GM23338 (cell line): ENCODE measurements around the gene RAB37. TPM values are rescaled to one million over a fixed set of nuclear protein-coding genes. Genes with fewer than 3 reads are reported as not detected.

Experiments
- ATAC-seq: fragments of 200-7000 bp; cut with Tn5 transposase; 3 replicates; pipeline ENCODE4 v1.9.1; 2020
- DNase-seq: peaks from one replicate; pipeline ENCODE4 v3.0.0-alpha.2; 2015; ENCODE audit warnings: low spot score
- H2AFZ ChIP-seq: fragments of 200-600 bp; sonication (generic); 2 replicates; pipeline ENCODE4 v1.8.0; 2016; ENCODE audit warnings: antibody characterized with exemption, mild to moderate bottlenecking, moderate library complexity
- H3F3A ChIP-seq: fragments of 200-600 bp; sonication (generic); replicated peaks from 2 replicates; pipeline ENCODE4 v1.8.0; 2017; ENCODE audit warnings: antibody characterized with exemption, mixed run types, low read depth
- H3K27ac ChIP-seq: fragments of 200-600 bp; sonication (generic); 2 replicates; pipeline ENCODE4 v1.6.1; 2016; ENCODE audit warnings: low read depth
- H3K27me3 ChIP-seq: fragments of 200-600 bp; sonication (generic); 2 replicates; pipeline ENCODE4 v1.8.0; 2016; ENCODE audit warnings: mild to moderate bottlenecking, mixed run types, moderate library complexity; ENCODE audit not compliant: insufficient read depth
- H3K36me3 ChIP-seq: fragments of 200-600 bp; sonication (generic); 2 replicates; pipeline ENCODE4 v1.8.0; 2016; ENCODE audit warnings: mild to moderate bottlenecking; ENCODE audit not compliant: insufficient read depth
- H3K4me1 ChIP-seq: fragments of 200-600 bp; sonication (generic); 2 replicates; pipeline ENCODE4 v1.8.0; 2016; ENCODE audit warnings: mild to moderate bottlenecking, moderate library complexity; ENCODE audit not compliant: insufficient read depth
- H3K4me2 ChIP-seq: fragments of 200-600 bp; sonication (generic); 2 replicates; pipeline ENCODE4 v1.7.1; 2017; ENCODE audit warnings: mixed run types
- H3K4me3 ChIP-seq: fragments of 200-600 bp; sonication (generic); 2 replicates; pipeline ENCODE4 v1.6.1; 2016; ENCODE audit warnings: mixed run types
- H3K79me2 ChIP-seq: fragments of 200-600 bp; sonication (generic); replicated peaks from 2 replicates; pipeline ENCODE4 v1.8.0; 2017; ENCODE audit warnings: mild to moderate bottlenecking; ENCODE audit not compliant: insufficient read depth
- H3K9me2 ChIP-seq: fragments of 200-600 bp; sonication (generic); 2 replicates; pipeline ENCODE4 v1.8.0; 2017; ENCODE audit not compliant: insufficient read depth
- H4K20me1 ChIP-seq: fragments of 200-600 bp; sonication (generic); replicated peaks from 2 replicates; pipeline ENCODE4 v1.8.0; 2017; ENCODE audit warnings: mild to moderate bottlenecking; ENCODE audit not compliant: insufficient read depth
- H3K27ac Mint-ChIP-seq: 2 replicates; pipeline ENCODE4 v1.8.0; 2020; ENCODE audit warnings: inconsistent platforms, mild to moderate bottlenecking, moderate library complexity, mixed read lengths
- H3K27me3 Mint-ChIP-seq: 3 replicates; pipeline ENCODE4 v1.8.0; 2022; ENCODE audit warnings: low read depth, mild to moderate bottlenecking, moderate library complexity, mixed read lengths, inconsistent platforms; ENCODE audit not compliant: insufficient read depth, poor library complexity
- H3K36me3 Mint-ChIP-seq: 3 replicates; pipeline ENCODE4 v1.8.0; 2021; ENCODE audit warnings: low read depth, mild to moderate bottlenecking, inconsistent platforms, moderate library complexity, mixed read lengths
- H3K4me1 Mint-ChIP-seq: 3 replicates; pipeline ENCODE4 v1.8.0; 2020; ENCODE audit warnings: mild to moderate bottlenecking, inconsistent platforms, mixed read lengths
- H3K4me3 Mint-ChIP-seq: 3 replicates; pipeline ENCODE4 v1.8.0; 2021; ENCODE audit warnings: moderate library complexity, mild to moderate bottlenecking, inconsistent platforms, mixed read lengths
- H3K9me3 Mint-ChIP-seq: 3 replicates; pipeline ENCODE4 v1.8.0; 2020; ENCODE audit warnings: moderate library complexity, mild to moderate bottlenecking, inconsistent platforms, mixed read lengths
- EZH2 ChIP-seq: fragments of 200-600 bp; sonication (generic); IDR thresholded peaks from one replicate; pipeline ENCODE4 v1.8.0; 2017; ENCODE audit warnings: antibody characterized with exemption, mild to moderate bottlenecking, low read depth; ENCODE audit not compliant: unreplicated experiment
- JUNB ChIP-seq: IDR thresholded peaks from one replicate; pipeline ENCODE4 v1.6.1; 2016; ENCODE audit warnings: antibody characterized with exemption; ENCODE audit not compliant: unreplicated experiment
- NANOG ChIP-seq: IDR thresholded peaks from 2 replicates; pipeline ENCODE4 v1.6.1; 2016; ENCODE audit warnings: antibody characterized with exemption, borderline replicate concordance
- POLR2AphosphoS5 ChIP-seq: IDR thresholded peaks from 2 replicates; pipeline ENCODE4 v1.6.1; 2016; ENCODE audit warnings: antibody characterized with exemption, low read depth
- STAT1 ChIP-seq: IDR thresholded peaks from one replicate; pipeline ENCODE4 v1.6.1; 2016; ENCODE audit warnings: antibody characterized with exemption; ENCODE audit not compliant: unreplicated experiment
- polyA plus RNA-seq: library from polyadenylated mRNA; unstranded; fragments of >200 nt; fragmentation: Nextera tagmentation; extraction: Ambion mirVana; gene quantifications from 2 replicates; pipeline ENCODE4 v1.2.1, GENCODE V29; 2016
- total RNA-seq: library from RNA; depleted of rRNA; stranded (reverse); fragments of >200 nt; shearing (Covaris generic); gene quantifications from 2 replicates; pipeline ENCODE4 v1.2.3, GENCODE V29; 2014
- TF ChIP-seq, protein P1 (sequence below), 2 experiments: fragments of 200-600 bp in 1 of 2; sonication (generic) in 1 of 2; conservative IDR thresholded peaks; 2 replicates each; pipeline versions ENCODE4 v1.5.1 to v1.6.1; 2016 to 2017; ENCODE audit warnings: antibody characterized with exemption in 2 of 2, low read depth in 2 of 2, mild to moderate bottlenecking in 2 of 2, moderate library complexity in 1 of 2
- TF ChIP-seq, protein P2 (sequence below): IDR thresholded peaks from 2 replicates; pipeline ENCODE4 v1.6.1; 2016; ENCODE audit warnings: antibody characterized with exemption
- TF ChIP-seq, protein P3 (sequence below): IDR thresholded peaks from one replicate; pipeline ENCODE4 v1.6.1; 2018; ENCODE audit warnings: antibody characterized with exemption; ENCODE audit not compliant: unreplicated experiment

Gene RAB37
- total and polyA plus RNA-seq, 2 experiments from 2014 or later: 3.3 to 5.2 TPM

DNA sequence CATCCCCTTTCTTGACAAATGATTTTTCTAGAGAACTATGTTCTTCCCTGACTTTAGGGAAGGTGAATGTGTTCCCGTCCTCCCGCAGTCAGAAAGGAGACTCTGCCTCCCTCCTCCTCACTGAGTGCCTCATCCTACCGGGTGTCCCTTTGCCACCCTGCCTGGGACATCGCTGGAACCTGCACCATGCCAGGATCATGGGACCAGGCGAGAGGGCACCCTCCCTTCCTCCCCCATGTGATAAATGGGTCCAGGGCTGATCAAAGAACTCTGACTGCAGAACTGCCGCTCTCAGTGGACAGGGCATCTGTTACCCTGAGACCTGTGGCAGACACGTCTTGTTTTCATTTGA is 31.7 kb downstream of the RAB37 start:
- peaks cover 51% of the 10 kb centered on the region for H3K36me3 Mint-ChIP-seq
- H3K27ac Mint-ChIP-seq: peak overlapping the region; percentile 58; the same call in 1 of the 2 replicates
- H4K20me1 ChIP-seq: peaks cover 15% of the 10 kb centered on the region; the same call in 1 of the 2 replicates
- no peaks in the 10 kb centered on the region for H3K9me2 ChIP-seq
- H3K4me2 ChIP-seq: no peak overlapping the region
- H3K4me3 Mint-ChIP-seq: no peak overlapping the region
- H3K9me3 Mint-ChIP-seq: no peaks in the 10 kb centered on the region
- H3K36me3 ChIP-seq: peaks cover 8% of the 10 kb centered on the region
- TF ChIP-seq, protein P1, sequence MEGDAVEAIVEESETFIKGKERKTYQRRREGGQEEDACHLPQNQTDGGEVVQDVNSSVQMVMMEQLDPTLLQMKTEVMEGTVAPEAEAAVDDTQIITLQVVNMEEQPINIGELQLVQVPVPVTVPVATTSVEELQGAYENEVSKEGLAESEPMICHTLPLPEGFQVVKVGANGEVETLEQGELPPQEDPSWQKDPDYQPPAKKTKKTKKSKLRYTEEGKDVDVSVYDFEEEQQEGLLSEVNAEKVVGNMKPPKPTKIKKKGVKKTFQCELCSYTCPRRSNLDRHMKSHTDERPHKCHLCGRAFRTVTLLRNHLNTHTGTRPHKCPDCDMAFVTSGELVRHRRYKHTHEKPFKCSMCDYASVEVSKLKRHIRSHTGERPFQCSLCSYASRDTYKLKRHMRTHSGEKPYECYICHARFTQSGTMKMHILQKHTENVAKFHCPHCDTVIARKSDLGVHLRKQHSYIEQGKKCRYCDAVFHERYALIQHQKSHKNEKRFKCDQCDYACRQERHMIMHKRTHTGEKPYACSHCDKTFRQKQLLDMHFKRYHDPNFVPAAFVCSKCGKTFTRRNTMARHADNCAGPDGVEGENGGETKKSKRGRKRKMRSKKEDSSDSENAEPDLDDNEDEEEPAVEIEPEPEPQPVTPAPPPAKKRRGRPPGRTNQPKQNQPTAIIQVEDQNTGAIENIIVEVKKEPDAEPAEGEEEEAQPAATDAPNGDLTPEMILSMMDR (conservative IDR thresholded peaks at IDR 0.05; ENCODE audit: low read depth in 2 of 2): no peak
- TF ChIP-seq JUNB (no peak), NANOG (no peak), POLR2AphosphoS5 (peak; percentile 32; the same call in 1 of the 2 replicates), EZH2 (no peak)
- TF ChIP-seq, protein P2, sequence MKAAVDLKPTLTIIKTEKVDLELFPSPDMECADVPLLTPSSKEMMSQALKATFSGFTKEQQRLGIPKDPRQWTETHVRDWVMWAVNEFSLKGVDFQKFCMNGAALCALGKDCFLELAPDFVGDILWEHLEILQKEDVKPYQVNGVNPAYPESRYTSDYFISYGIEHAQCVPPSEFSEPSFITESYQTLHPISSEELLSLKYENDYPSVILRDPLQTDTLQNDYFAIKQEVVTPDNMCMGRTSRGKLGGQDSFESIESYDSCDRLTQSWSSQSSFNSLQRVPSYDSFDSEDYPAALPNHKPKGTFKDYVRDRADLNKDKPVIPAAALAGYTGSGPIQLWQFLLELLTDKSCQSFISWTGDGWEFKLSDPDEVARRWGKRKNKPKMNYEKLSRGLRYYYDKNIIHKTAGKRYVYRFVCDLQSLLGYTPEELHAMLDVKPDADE: no peak
- TF ChIP-seq, protein P3, sequence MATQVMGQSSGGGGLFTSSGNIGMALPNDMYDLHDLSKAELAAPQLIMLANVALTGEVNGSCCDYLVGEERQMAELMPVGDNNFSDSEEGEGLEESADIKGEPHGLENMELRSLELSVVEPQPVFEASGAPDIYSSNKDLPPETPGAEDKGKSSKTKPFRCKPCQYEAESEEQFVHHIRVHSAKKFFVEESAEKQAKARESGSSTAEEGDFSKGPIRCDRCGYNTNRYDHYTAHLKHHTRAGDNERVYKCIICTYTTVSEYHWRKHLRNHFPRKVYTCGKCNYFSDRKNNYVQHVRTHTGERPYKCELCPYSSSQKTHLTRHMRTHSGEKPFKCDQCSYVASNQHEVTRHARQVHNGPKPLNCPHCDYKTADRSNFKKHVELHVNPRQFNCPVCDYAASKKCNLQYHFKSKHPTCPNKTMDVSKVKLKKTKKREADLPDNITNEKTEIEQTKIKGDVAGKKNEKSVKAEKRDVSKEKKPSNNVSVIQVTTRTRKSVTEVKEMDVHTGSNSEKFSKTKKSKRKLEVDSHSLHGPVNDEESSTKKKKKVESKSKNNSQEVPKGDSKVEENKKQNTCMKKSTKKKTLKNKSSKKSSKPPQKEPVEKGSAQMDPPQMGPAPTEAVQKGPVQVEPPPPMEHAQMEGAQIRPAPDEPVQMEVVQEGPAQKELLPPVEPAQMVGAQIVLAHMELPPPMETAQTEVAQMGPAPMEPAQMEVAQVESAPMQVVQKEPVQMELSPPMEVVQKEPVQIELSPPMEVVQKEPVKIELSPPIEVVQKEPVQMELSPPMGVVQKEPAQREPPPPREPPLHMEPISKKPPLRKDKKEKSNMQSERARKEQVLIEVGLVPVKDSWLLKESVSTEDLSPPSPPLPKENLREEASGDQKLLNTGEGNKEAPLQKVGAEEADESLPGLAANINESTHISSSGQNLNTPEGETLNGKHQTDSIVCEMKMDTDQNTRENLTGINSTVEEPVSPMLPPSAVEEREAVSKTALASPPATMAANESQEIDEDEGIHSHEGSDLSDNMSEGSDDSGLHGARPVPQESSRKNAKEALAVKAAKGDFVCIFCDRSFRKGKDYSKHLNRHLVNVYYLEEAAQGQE: no peak
- no peaks in the 10 kb centered on the region for H3K27me3 ChIP-seq
- H3K27me3 Mint-ChIP-seq: peaks cover 22% of the 10 kb centered on the region
- no peak overlapping the region for H3K4me3 ChIP-seq
- H2AFZ ChIP-seq: no peak overlapping the region
- no peaks in the 10 kb centered on the region for H3K79me2 ChIP-seq
- ATAC-seq: no peak
- peaks cover 10% of the 10 kb centered on the region; the same call in 2 of the 3 replicates for H3K4me1 Mint-ChIP-seq
- no peak for DNase-seq
- 0 out of 2 replicates have a peak, but pooled peaks cover 3% of the 10 kb centered on the region for H3F3A ChIP-seq
- H3K27ac ChIP-seq: no peak overlapping the region
- no peaks in the 10 kb centered on the region for H3K4me1 ChIP-seq

DNA sequence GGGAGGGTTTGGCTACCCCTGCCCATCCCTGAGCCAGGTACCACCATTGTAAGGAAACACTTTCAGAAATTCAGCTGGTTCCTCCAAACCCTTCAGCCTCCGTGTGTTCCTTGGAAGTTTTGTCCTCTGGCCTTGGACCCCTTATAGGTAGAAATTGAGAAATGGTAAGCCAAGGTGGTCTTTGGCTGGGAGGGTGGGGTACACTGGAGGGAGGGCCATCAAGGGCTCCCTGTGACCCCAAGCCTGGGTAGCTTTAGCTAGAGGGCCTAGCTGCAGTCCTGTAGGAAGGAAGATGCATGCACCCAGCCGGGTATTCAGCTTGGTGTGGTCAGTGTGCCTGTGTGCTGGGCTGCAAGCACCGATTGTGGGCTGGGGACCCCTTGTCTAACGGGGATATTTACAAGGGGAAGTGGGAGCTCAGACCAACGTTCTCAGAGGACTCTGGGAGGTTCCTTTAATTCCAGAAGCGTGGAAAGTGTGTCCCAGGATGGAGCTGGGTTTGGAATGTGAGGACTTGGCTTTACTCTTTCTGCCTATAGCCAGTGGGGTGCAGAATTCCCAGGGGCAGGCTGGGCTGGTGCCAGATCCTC is 32.3 kb downstream of the RAB37 start:
- no peak for ATAC-seq
- Mint-ChIP-seq H3K4me3 (no peak overlapping the region), H3K27me3 (peaks cover 25% of the 10 kb centered on the region), H3K9me3 (no peaks in the 10 kb centered on the region), H3K4me1 (peaks cover 10% of the 10 kb centered on the region; the same call in 1 of the 3 replicates), H3K27ac (no peak overlapping the region), H3K36me3 (peaks cover 55% of the 10 kb centered on the region)
- TF ChIP-seq POLR2AphosphoS5 (peak; percentile 44; the same call in 1 of the 2 replicates), STAT1 (no peak)
- TF ChIP-seq, protein P2: no peak
- H3K36me3 ChIP-seq: peaks cover 8% of the 10 kb centered on the region
- DNase-seq: no peak
- H4K20me1 ChIP-seq: peaks cover 15% of the 10 kb centered on the region; the same call in 1 of the 2 replicates
- H3K4me3 ChIP-seq: no peak overlapping the region
- H3K27me3 ChIP-seq: no peaks in the 10 kb centered on the region
- H3K4me2 ChIP-seq: no peak overlapping the region
- no peaks in the 10 kb centered on the region for H3K9me2 ChIP-seq
- peaks cover 3% of the 10 kb centered on the region; the same call in 1 of the 2 replicates for H3K79me2 ChIP-seq
- 0 out of 2 replicates have a peak, but pooled peaks cover 3% of the 10 kb centered on the region for H3F3A ChIP-seq
- H3K27ac ChIP-seq: no peak overlapping the region
- H2AFZ ChIP-seq: no peak overlapping the region
- H3K4me1 ChIP-seq: no peaks in the 10 kb centered on the region
